Measurements from ENCODE around the gene HTR3B. TPM values are rescaled to one million over a fixed set of nuclear protein-coding genes. Genes with fewer than 3 reads are reported as not detected.
"Not testable (repeated sequence)": the region's sequence is repeated elsewhere in the genome, so short reads cannot be mapped to it uniquely, and the experiment has no call there.

The HTR3B gene
- total RNA-seq, 1 donor from 2014 or later = not detected

- H3K4me1 ChIP-seq = no peaks in the 10 kb centered on the region
- no peaks in the 10 kb centered on the region for H3K36me3 ChIP-seq
- ATAC-seq (no peak), DNase-seq (no peak)
- H3K27ac ChIP-seq = no peak overlapping the region
- H3K27me3 ChIP-seq = peaks cover 12% of the 10 kb centered on the region
- H3K4me3 ChIP-seq = no peak overlapping the region
- TF ChIP-seq, protein P1, sequence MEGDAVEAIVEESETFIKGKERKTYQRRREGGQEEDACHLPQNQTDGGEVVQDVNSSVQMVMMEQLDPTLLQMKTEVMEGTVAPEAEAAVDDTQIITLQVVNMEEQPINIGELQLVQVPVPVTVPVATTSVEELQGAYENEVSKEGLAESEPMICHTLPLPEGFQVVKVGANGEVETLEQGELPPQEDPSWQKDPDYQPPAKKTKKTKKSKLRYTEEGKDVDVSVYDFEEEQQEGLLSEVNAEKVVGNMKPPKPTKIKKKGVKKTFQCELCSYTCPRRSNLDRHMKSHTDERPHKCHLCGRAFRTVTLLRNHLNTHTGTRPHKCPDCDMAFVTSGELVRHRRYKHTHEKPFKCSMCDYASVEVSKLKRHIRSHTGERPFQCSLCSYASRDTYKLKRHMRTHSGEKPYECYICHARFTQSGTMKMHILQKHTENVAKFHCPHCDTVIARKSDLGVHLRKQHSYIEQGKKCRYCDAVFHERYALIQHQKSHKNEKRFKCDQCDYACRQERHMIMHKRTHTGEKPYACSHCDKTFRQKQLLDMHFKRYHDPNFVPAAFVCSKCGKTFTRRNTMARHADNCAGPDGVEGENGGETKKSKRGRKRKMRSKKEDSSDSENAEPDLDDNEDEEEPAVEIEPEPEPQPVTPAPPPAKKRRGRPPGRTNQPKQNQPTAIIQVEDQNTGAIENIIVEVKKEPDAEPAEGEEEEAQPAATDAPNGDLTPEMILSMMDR (IDR thresholded peaks at IDR 0.05) = no peak
- no peaks in the 10 kb centered on the region for H3K9me3 ChIP-seq
- intact Hi-C loops (cut with DNase I) = no loop called here
Observed at GRCh38 chr11:113928311-113928710, 23.7 kb downstream of the HTR3B start.

- peaks cover 12% of the 10 kb centered on the region for H3K27me3 ChIP-seq
- intact Hi-C loops (cut with DNase I) = no loop called here
- H3K27ac ChIP-seq = no peak overlapping the region
Observed at GRCh38 chr11:113932788-113933187, 28.2 kb downstream of the HTR3B start.

DNA sequence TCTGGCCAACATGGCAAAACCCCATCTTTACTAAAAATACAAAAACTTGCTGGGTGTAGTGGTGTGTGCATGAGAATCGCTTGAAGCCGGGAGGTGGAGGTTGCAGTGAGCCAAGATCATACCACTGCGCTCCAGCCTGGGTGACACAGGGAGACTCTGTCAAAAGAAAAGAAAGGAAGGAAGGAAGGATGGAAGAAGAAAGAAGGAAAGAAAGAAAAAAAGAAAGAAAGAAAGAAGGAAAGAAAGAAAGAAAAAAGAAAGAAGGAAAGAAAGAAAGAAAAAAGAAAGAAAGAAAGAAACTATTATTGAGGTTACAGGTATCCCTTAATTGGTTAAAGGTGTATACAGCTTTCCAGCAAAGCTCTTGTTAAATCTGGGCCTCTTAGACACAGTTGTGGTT lies 29.6 kb downstream of the HTR3B start:
- H3K4me1 ChIP-seq; intact Hi-C loops (cut with DNase I); H3K27ac ChIP-seq; H3K9me3 ChIP-seq; H3K36me3 ChIP-seq; ATAC-seq; DNase-seq; H3K4me3 ChIP-seq: not testable (repeated sequence)
- peaks cover 12% of the 10 kb centered on the region for H3K27me3 ChIP-seq

More at GRCh38 chr11:113932788-113933187, 28.2 kb downstream of the HTR3B start:
- no peaks in the 10 kb centered on the region for H3K36me3 ChIP-seq
- ATAC-seq = no peak
- TF ChIP-seq, protein P1 (IDR thresholded peaks at IDR 0.05) = no peak
- H3K9me3 ChIP-seq = no peaks in the 10 kb centered on the region
- no peak overlapping the region for H3K4me3 ChIP-seq
- H3K4me1 ChIP-seq = no peaks in the 10 kb centered on the region
- DNase-seq = no peak

GRCh38 chr11:113934761-113935160 lies 30.2 kb downstream of the HTR3B start:
- Histone ChIP-seq H3K4me1 (no peaks in the 10 kb centered on the region), H3K9me3 (no peaks in the 10 kb centered on the region), H3K27me3 (peaks cover 12% of the 10 kb centered on the region), H3K27ac (no peak overlapping the region), H3K4me3 (no peak overlapping the region), H3K36me3 (no peaks in the 10 kb centered on the region)
- DNase-seq (no peak), ATAC-seq (peak; percentile 33)
- intact Hi-C loops (cut with DNase I) = no loop called here
- TF ChIP-seq, protein P1 (IDR thresholded peaks at IDR 0.05) = no peak

DNA sequence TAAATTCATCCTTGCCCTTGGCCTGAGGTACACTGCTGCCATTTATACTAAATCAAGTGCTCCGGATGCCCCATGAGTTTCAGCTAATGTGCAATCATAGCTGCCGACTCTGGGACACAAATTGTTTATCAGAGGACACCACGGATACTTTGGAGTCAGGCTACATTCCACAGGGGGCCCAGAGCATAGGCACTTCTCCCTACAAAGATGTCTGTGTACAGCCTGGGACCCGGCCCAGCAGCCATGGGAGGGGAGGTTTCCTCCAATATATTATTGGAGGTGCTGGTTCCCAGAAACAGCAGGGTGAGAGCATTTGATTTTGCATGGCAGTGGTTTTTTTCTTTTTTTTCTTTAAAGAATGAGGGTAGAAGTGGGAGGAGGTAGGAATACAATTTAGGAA lies 31.3 kb downstream of the HTR3B start:
- TF ChIP-seq, protein P1 (IDR thresholded peaks at IDR 0.05) = no peak
- Histone ChIP-seq H3K36me3 (no peaks in the 10 kb centered on the region), H3K4me1 (no peaks in the 10 kb centered on the region), H3K27ac (no peak overlapping the region), H3K27me3 (peaks cover 5% of the 10 kb centered on the region), H3K4me3 (no peak overlapping the region), H3K9me3 (no peaks in the 10 kb centered on the region)
- DNase-seq (no peak), ATAC-seq (no peak)
- intact Hi-C loops (cut with DNase I) = no loop called here

- Histone ChIP-seq H3K27me3 (no peaks in the 10 kb centered on the region), H3K4me1 (no peaks in the 10 kb centered on the region), H3K36me3 (no peaks in the 10 kb centered on the region), H3K4me3 (no peak overlapping the region), H3K9me3 (no peaks in the 10 kb centered on the region), H3K27ac (no peak overlapping the region)
- DNase-seq (no peak), ATAC-seq (no peak)
- intact Hi-C loops (cut with DNase I) = no loop called here
- TF ChIP-seq, protein P1 (IDR thresholded peaks at IDR 0.05) = no peak
Observed at GRCh38 chr11:113937918-113938317, 33.3 kb downstream of the HTR3B start.
